Measurements from ENCODE around the gene CYP4F3.

The CYP4F3 gene

DNA sequence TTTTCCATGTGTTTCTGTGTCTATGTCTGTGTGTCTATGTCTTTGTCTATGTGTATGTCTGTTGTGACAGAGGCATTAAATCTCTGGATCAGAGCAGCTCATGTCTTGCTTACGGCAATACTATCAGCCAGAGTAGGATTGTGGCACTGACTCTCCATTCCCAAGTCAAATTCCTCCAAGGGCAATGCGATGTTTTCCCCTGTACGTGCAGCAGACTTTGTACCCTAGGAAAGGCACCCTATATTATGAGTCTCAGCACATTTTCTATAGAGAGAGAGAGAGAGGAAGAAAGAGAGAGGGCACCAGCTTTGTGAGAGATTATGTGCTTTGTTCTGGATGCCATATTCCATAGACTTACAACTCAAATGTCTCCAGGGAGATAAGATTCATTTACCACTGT, 11.1 kb downstream of the CYP4F3 start:
- Histone ChIP-seq H3K36me3 (ENCODE audit: control insufficient read depth, insufficient read depth, low read length) (no peaks in the 10 kb centered on the region), H3K4me2 (ENCODE audit: low read length) (no peak overlapping the region), H3K4me3 (ENCODE audit: low read depth, low read length) (no peak overlapping the region), H3K9me3 (ENCODE audit: control insufficient read depth, low read length) (no peaks in the 10 kb centered on the region), H3K27me3 (ENCODE audit: control insufficient read depth, insufficient read depth, low read length) (no peaks in the 10 kb centered on the region), H3K27ac (no peak overlapping the region), H3K9ac (no peak overlapping the region), H2AFZ (no peak overlapping the region), H3K79me2 (no peaks in the 10 kb centered on the region), H3K4me1 (no peaks in the 10 kb centered on the region)
- TF ChIP-seq, protein P1, sequence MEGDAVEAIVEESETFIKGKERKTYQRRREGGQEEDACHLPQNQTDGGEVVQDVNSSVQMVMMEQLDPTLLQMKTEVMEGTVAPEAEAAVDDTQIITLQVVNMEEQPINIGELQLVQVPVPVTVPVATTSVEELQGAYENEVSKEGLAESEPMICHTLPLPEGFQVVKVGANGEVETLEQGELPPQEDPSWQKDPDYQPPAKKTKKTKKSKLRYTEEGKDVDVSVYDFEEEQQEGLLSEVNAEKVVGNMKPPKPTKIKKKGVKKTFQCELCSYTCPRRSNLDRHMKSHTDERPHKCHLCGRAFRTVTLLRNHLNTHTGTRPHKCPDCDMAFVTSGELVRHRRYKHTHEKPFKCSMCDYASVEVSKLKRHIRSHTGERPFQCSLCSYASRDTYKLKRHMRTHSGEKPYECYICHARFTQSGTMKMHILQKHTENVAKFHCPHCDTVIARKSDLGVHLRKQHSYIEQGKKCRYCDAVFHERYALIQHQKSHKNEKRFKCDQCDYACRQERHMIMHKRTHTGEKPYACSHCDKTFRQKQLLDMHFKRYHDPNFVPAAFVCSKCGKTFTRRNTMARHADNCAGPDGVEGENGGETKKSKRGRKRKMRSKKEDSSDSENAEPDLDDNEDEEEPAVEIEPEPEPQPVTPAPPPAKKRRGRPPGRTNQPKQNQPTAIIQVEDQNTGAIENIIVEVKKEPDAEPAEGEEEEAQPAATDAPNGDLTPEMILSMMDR (IDR thresholded peaks at IDR 0.05), result no peak

DNA sequence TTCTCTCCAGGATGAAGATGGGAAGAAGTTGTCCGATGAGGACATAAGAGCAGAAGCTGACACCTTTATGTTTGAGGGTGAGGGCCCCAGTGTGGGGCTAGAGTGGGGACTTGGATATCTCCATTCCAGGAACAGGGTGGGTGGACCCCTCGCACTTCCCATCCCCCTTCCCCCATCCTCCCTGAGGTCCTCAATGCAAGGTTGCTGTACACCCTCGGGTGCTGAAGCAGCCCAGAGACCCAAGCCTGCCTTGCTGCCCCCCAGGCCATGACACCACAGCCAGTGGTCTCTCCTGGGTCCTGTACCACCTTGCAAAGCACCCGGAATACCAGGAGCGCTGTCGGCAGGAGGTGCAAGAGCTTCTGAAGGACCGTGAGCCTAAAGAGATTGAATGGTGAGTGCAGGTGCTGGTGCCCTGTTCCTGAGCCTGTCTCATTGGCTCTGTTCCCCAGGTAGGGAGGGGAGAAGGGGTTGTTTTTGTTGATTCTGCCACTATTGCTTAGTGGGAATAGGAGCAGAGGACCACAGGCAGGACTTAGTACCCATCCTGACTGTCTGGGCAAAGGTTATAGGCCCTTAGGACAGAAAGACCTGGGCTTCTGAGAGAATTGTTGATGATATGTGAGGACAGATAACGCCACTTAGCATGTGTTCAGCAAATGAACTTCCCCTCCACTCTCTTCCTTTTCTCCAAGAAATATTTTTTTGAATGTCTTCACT, 12.0 kb downstream of the CYP4F3 start:
- no peaks in the 10 kb centered on the region for H3K27me3 ChIP-seq (ENCODE audit: control insufficient read depth, insufficient read depth, low read length)
- TF ChIP-seq, protein P1 (IDR thresholded peaks at IDR 0.05), result no peak
- H3K27ac ChIP-seq, result no peak overlapping the region
- H3K4me3 ChIP-seq (ENCODE audit: low read depth, low read length), result no peak overlapping the region
- H2AFZ ChIP-seq, result no peak overlapping the region
- H3K4me2 ChIP-seq (ENCODE audit: low read length), result no peak overlapping the region
- H3K9ac ChIP-seq, result no peak overlapping the region
- H3K4me1 ChIP-seq, result no peaks in the 10 kb centered on the region
- no peaks in the 10 kb centered on the region for H3K79me2 ChIP-seq
- H3K36me3 ChIP-seq (ENCODE audit: control insufficient read depth, insufficient read depth, low read length), result no peaks in the 10 kb centered on the region
- no peaks in the 10 kb centered on the region for H3K9me3 ChIP-seq (ENCODE audit: control insufficient read depth, low read length)

DNA sequence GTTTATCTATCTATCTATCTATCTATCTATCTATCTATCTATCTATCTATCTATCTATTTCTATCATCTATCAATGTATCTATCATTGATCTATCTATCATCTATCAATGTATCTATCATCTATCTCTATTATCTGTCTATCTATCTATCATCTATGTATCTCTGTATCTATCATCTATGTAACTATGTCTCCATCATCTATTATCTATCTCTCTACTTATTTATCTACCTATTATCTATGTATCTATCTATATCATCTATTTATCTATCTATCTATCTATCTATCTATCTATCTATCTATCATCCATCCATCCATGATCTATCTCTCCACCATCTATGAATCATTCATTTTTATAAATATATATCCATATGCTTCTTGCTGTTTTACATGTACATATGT, 15.8 kb downstream of the CYP4F3 start:
- Histone ChIP-seq H3K4me3 (ENCODE audit: low read depth, low read length) (no peak overlapping the region), H3K27ac (no peak overlapping the region), H3K9ac (no peak overlapping the region), H3K4me1 (no peaks in the 10 kb centered on the region), H3K27me3 (ENCODE audit: control insufficient read depth, insufficient read depth, low read length) (no peaks in the 10 kb centered on the region), H3K9me3 (ENCODE audit: control insufficient read depth, low read length) (no peaks in the 10 kb centered on the region), H3K79me2 (no peaks in the 10 kb centered on the region), H3K36me3 (ENCODE audit: control insufficient read depth, insufficient read depth, low read length) (no peaks in the 10 kb centered on the region), H2AFZ (no peak overlapping the region), H3K4me2 (ENCODE audit: low read length) (no peak overlapping the region)
- TF ChIP-seq, protein P1 (IDR thresholded peaks at IDR 0.05), result no peak

DNA sequence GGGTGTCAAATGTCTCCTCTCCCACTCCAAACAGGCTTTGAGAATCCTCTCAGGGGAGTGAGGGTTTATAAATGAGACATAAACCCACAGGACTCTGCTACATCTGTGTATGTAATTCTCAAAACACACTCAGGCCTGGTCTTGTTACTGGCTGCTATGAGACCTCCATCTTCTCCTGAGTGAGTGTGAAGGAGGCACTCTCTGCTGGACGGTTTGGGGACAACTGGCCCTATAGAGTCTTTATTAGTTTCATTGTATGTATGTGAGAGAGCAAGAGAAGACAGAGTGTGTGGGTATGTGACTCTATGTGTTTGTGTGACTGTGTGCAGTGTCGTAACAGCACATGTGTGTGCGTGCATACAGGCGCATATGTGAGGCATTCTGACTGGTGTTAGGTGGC, 22.6 kb downstream of the CYP4F3 start:
- no peak overlapping the region for H2AFZ ChIP-seq
- no peak overlapping the region for H3K4me2 ChIP-seq (ENCODE audit: low read length)
- no peaks in the 10 kb centered on the region for H3K27me3 ChIP-seq (ENCODE audit: control insufficient read depth, insufficient read depth, low read length)
- no peaks in the 10 kb centered on the region for H3K79me2 ChIP-seq
- no peaks in the 10 kb centered on the region for H3K36me3 ChIP-seq (ENCODE audit: control insufficient read depth, insufficient read depth, low read length)
- TF ChIP-seq, protein P1 (IDR thresholded peaks at IDR 0.05), result no peak
- no peaks in the 10 kb centered on the region for H3K9me3 ChIP-seq (ENCODE audit: control insufficient read depth, low read length)
- H3K9ac ChIP-seq, result no peak overlapping the region
- no peaks in the 10 kb centered on the region for H3K4me1 ChIP-seq
- no peak overlapping the region for H3K27ac ChIP-seq
- no peak overlapping the region for H3K4me3 ChIP-seq (ENCODE audit: low read depth, low read length)

DNA sequence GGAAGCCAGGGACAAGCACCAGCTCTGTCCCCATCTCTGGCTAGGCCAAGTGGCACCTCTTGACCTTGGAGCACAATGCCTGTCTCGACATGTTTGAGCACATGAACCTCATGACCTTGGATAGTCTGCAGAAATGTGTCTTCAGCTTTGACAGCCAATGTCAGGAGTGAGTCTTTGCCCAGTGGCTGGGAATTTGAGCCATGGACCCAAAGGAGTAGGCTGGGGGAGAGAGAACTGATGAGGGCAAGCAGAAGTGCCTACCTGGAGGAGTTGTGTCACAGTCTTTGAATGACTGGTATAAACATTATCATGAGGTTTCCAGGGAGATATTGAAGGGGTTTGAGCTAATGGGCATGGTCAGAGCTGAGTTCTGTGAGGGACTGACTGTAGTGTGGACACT, 25.5 kb downstream of the CYP4F3 start:
- H3K9ac ChIP-seq, result no peak overlapping the region
- H3K36me3 ChIP-seq (ENCODE audit: control insufficient read depth, insufficient read depth, low read length), result no peaks in the 10 kb centered on the region
- no peak overlapping the region for H3K4me3 ChIP-seq (ENCODE audit: low read depth, low read length)
- no peak overlapping the region for H2AFZ ChIP-seq
- H3K79me2 ChIP-seq, result no peaks in the 10 kb centered on the region
- H3K27ac ChIP-seq, result no peak overlapping the region
- no peaks in the 10 kb centered on the region for H3K27me3 ChIP-seq (ENCODE audit: control insufficient read depth, insufficient read depth, low read length)
- no peaks in the 10 kb centered on the region for H3K4me1 ChIP-seq
- TF ChIP-seq, protein P1 (IDR thresholded peaks at IDR 0.05), result no peak
- H3K4me2 ChIP-seq (ENCODE audit: low read length), result no peak overlapping the region
- H3K9me3 ChIP-seq (ENCODE audit: control insufficient read depth, low read length), result no peaks in the 10 kb centered on the region

Data from parathyroid adenoma (tissue), 2 donors.